ENCODE measurements around the gene ELF2. TPM values are rescaled to one million over a fixed set of nuclear protein-coding genes. Genes with fewer than 3 reads are reported as not detected.
"Not testable (repeated sequence)": the region's sequence is repeated elsewhere in the genome, so short reads cannot be mapped to it uniquely, and the experiment has no call there.

The ELF2 gene
- total RNA-seq, 2 experiments from 2014 or later, result 43.9 to 48.2 TPM

DNA sequence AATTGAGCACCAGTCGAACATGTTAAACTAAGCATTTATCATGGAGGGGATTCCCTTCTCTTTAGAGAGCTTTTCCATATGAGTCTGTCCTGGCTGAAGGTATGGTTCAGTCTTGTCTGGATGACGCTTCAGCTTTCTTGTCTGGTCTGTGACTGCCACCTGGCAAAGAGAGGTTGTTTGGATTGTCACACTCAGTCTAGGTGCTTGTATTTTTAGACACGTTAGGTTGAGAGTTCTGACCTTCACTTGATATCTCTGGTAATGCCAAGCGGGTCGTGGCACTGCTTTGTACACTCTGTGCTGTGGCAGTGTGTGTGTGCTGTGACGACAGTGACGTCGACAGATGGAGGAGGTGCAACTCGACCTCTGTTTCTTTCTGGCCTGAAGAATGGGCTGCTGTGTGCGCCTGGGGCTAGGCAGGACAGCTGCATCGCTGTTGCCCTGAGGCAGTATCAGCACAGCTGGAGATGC is 148.8 kb downstream of the ELF2 start:
- Mint-ChIP-seq H3K4me3 (no peak overlapping the region), H3K9me3 (no peaks in the 10 kb centered on the region), H3K36me3 (peaks cover 2% of the 10 kb centered on the region), H3K27ac (no peak overlapping the region), H3K27me3 (no peaks in the 10 kb centered on the region), H3K4me1 (peaks cover 11% of the 10 kb centered on the region)
- DNase-seq (no peak), ATAC-seq (ENCODE audit: low read depth) (no peak)
- POLR2A ChIA-PET, result interaction anchor here (1.3 to 1.6 kb wide), 2 partner anchors 11 to 13 kb away, joined by 4 read pairs; partner anchors contain the start of gene NOCT

DNA sequence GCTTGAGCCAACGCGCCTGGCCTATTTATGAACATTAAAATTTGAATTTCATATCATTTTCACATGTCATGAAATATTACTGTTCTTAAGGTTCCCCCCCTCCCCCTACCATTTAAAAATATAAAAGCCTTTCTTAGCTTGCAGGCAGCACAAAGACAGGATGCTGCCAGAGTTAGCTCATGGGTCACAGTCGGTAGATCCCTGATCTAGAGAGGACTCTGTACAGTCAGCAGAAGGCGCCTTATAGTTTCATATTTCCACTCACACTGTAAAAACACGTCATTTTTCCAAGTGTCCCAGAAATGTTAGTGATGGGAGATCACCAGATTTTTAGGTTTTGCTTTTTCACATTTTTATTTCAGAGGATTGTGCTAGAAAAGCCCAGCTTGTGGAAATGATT is 149.2 kb downstream of the ELF2 start:
- H3K9me3 Mint-ChIP-seq, result no peaks in the 10 kb centered on the region
- no peak overlapping the region for H3K27ac Mint-ChIP-seq
- no peaks in the 10 kb centered on the region for H3K27me3 Mint-ChIP-seq
- peaks cover 2% of the 10 kb centered on the region for H3K36me3 Mint-ChIP-seq
- H3K4me3 Mint-ChIP-seq, result no peak overlapping the region
- POLR2A ChIA-PET, result interaction anchor here (1.0 to 1.6 kb wide), 3 partner anchors 11 to 150 kb away, joined by 3 to 4 read pairs (median 4); partner anchors contain the start of genes ELF2 and NOCT
- ATAC-seq (ENCODE audit: low read depth) (no peak), DNase-seq (no peak)
- peaks cover 11% of the 10 kb centered on the region for H3K4me1 Mint-ChIP-seq

DNA sequence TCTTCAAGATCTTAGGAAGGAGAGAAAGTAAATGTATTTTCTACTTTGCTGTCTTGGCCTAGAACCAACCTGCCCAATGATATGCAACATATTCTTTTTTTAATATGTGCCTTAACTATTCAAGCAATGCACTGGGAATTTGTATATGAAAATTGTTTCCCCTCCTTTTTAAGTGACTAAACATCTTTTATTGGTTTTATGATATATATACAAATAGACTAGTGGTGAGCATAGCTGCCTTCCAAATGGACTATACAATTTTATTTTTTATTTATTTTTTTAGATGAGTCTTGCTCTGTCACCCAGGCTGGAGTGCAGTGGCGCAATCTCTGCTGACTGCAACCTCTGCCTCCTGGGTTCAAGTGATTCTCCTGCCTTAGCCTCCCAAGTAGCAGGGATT is 151.2 kb downstream of the ELF2 start:
- POLR2A ChIA-PET, result no interaction called here
- no peaks in the 10 kb centered on the region for H3K9me3 Mint-ChIP-seq
- no peak for ATAC-seq (ENCODE audit: low read depth)
- H3K27ac Mint-ChIP-seq, result no peak overlapping the region
- no peaks in the 10 kb centered on the region for H3K27me3 Mint-ChIP-seq
- H3K36me3 Mint-ChIP-seq, result peaks cover 2% of the 10 kb centered on the region
- DNase-seq, result no peak
- no peak overlapping the region for H3K4me3 Mint-ChIP-seq
- H3K4me1 Mint-ChIP-seq, result peaks cover 8% of the 10 kb centered on the region

DNA sequence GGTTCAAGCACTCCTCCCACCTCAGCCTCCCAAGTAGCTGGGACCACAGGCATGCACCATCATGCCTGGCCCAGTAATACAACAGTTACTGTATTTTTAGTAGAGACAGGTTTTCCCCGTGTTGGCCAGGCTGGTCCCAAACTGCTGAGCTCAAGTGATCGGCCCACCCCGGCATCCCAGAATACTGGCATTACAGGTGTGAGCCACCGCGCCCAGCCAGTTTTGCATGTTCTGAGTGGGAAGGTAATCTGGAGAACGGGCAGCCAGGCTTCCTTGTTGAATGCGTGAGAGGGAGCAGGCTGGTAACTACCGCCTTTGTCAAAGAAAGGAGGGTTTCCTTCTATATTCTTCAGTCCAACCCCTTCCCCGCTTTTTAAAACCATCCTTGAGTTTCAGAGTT is 152.3 kb downstream of the ELF2 start:
- Mint-ChIP-seq H3K4me1 (peaks cover 6% of the 10 kb centered on the region), H3K27ac (no peak overlapping the region), H3K9me3 (no peaks in the 10 kb centered on the region), H3K27me3 (no peaks in the 10 kb centered on the region), H3K36me3 (peaks cover 5% of the 10 kb centered on the region), H3K4me3 (no peak overlapping the region)
- DNase-seq (no peak), ATAC-seq (ENCODE audit: low read depth) (no peak)
- POLR2A ChIA-PET, result interaction anchor here (1.1 kb wide), 1 partner anchor 10 kb away, joined by 3 read pairs; no protein-coding TSS in a partner anchor

DNA sequence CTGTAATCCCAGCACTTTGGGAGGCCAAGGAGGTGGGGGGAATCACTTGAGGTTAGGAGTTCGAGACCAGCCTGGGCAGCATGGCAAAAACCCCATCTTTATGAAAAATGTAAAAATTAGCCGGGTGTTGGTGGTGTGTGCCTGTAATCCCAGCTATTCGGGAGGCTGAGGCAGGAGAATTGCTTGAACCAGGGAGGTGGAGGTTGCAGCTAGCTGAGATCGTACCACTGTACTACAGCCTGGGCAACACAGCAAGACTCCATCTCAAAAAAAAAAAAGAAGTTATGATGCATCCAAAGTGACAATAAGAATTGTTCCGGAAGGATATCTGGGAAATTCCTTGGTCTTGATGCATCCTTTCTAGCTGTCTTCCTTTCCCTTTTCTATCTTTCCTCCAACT is 154.2 kb downstream of the ELF2 start:
- Mint-ChIP-seq H3K4me1 (peaks cover 13% of the 10 kb centered on the region), H3K27me3 (no peaks in the 10 kb centered on the region), H3K9me3 (no peaks in the 10 kb centered on the region), H3K4me3 (no peak overlapping the region), H3K36me3 (peaks cover 8% of the 10 kb centered on the region), H3K27ac (no peak overlapping the region)
- POLR2A ChIA-PET, result no interaction called here
- no peak for DNase-seq
- ATAC-seq (ENCODE audit: low read depth), result no peak

DNA sequence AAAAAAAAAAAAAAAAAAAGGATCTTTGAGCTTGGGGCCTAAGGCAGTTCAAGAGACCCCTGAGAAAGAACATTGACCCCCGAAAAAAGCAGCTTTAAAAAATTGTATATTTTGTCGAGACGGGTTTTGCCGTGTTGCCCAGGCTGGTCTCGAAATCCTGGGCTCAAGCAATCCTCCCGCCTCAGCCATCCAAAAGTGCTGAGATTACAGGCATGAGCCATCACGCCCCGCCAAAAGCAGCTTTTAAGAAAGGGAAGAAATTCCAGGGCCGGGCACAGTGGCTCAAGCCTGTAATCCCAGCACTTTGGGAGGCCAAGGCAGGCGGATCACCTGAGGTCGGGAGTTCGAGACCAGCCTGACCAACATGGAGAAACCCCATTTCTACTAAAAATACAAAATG is 155.9 kb downstream of the ELF2 start:
- H3K4me3 Mint-ChIP-seq; H3K36me3 Mint-ChIP-seq; ATAC-seq (ENCODE audit: low read depth); H3K9me3 Mint-ChIP-seq; DNase-seq; POLR2A ChIA-PET; H3K27ac Mint-ChIP-seq; H3K27me3 Mint-ChIP-seq: not testable (repeated sequence)
- H3K4me1 Mint-ChIP-seq, result peaks cover 15% of the 10 kb centered on the region

DNA sequence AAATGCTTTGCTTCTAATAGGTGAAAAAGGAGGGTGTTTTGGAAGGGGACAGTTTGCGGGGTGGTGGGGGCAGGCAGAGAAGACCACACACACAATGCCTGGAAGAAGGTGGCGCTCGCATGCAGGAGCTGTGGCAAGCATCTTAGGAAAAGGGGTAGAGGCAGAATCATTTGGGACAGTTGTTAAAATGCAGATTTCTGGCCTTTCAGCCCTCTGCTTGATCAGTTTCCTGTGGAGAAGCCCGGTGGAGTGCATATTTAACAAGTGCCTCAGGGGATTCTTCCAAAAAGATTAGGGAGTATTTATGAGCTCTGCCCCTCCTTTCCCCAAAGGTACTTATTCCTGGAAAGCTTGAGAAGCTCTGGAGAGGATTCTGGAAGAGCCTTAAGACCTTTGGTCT is 156.6 kb downstream of the ELF2 start:
- no peaks in the 10 kb centered on the region for H3K27me3 Mint-ChIP-seq
- peaks cover 15% of the 10 kb centered on the region for H3K4me1 Mint-ChIP-seq
- ATAC-seq (ENCODE audit: low read depth), result no peak
- no peak overlapping the region for H3K4me3 Mint-ChIP-seq
- POLR2A ChIA-PET, result no interaction called here
- peaks cover 8% of the 10 kb centered on the region for H3K36me3 Mint-ChIP-seq
- DNase-seq, result no peak
- no peak overlapping the region for H3K27ac Mint-ChIP-seq
- no peaks in the 10 kb centered on the region for H3K9me3 Mint-ChIP-seq

DNA sequence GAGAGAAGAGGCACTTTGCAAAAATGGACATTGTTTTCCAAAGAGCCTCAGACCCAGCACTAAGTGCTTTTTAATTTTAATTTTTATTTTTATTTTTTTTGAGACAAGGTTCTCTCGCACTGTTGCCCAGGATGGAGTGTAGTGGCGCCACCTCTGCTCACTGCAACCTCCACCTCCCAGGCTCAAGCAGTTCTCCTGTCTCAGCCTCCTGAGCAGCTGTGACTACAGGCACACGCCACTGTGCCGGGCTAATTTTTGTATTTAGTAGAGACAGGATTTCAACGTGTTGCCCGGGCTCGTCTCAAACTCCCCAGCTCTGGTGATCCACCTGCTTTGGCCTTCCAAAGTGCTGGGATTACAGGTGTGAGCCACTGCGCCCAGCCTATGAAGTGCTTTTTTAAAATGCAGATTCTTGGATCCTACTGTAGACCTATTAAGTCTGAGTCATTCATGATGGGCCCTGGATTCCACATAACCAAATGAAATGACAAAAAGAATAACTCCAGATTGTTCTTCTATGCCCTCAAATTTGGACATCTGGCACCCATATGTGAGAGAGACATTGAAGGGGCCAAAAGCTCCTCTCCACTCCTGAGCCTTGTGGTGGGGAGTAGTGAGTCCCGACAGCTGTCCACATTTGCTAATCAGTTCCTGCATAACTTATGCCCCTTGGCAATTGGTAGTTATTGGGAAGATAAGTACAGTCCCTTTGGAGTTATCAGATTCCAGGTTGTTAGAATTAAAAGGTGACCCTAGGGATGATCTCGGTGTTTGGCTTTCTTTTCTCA is 157.9 kb downstream of the ELF2 start:
- H3K36me3 Mint-ChIP-seq, result peaks cover 6% of the 10 kb centered on the region
- H3K27me3 Mint-ChIP-seq, result no peaks in the 10 kb centered on the region
- H3K27ac Mint-ChIP-seq, result no peak overlapping the region
- H3K4me3 Mint-ChIP-seq, result no peak overlapping the region
- DNase-seq (no peak), ATAC-seq (ENCODE audit: low read depth) (no peak)
- no peaks in the 10 kb centered on the region for H3K9me3 Mint-ChIP-seq
- POLR2A ChIA-PET, result interaction anchor here (0.6 kb wide), 1 partner anchor 30 kb away, joined by 5 read pairs; no protein-coding TSS in a partner anchor
- peaks cover 18% of the 10 kb centered on the region for H3K4me1 Mint-ChIP-seq

DNA sequence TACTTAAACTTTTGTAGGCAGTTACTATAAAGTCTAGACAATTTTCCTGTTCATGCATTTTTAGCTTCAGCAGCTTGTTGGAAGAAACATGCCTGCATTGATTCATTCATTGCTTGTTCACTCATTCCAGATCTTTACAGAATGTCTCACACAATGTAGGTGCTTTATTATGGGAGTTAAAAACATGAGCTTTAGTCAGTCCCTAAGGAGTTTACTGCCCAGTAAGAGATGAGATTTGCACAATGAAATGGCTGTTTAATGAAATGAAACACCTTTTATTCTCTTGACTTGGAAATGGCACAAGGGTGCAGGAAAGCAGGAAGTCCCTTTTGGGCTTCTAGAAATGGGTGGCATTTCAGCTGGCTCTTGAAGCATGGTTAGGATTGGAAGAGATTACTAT is 158.5 kb downstream of the ELF2 start:
- Mint-ChIP-seq H3K36me3 (peaks cover 6% of the 10 kb centered on the region), H3K4me1 (peaks cover 18% of the 10 kb centered on the region), H3K27me3 (no peaks in the 10 kb centered on the region), H3K9me3 (no peaks in the 10 kb centered on the region), H3K27ac (no peak overlapping the region), H3K4me3 (peak overlapping the region; percentile 7)
- DNase-seq, result no peak
- POLR2A ChIA-PET, result interaction anchor here (0.6 kb wide), 1 partner anchor 31 kb away, joined by 5 read pairs; no protein-coding TSS in a partner anchor
- no peak for ATAC-seq (ENCODE audit: low read depth)

DNA sequence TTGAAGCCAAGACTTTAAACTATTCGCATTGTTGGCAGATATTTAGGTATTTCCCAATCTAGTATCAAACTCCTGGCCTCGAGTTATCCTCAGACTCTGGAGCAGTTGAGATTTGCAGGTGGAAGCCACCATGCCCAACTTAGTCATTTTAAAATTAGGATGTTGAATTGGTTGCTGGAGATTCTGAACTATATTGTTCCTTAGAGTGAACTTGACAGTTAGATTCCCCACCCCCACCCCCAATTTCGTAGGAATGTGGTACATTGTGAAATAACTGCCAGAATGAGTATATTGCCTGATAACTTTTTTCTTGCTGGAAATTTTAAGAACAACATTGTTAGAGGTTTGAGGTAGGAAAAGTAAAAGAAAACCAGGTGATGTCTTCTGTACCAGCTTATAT is 159.2 kb downstream of the ELF2 start:
- no peak overlapping the region for H3K27ac Mint-ChIP-seq
- POLR2A ChIA-PET, result no interaction called here

DNA sequence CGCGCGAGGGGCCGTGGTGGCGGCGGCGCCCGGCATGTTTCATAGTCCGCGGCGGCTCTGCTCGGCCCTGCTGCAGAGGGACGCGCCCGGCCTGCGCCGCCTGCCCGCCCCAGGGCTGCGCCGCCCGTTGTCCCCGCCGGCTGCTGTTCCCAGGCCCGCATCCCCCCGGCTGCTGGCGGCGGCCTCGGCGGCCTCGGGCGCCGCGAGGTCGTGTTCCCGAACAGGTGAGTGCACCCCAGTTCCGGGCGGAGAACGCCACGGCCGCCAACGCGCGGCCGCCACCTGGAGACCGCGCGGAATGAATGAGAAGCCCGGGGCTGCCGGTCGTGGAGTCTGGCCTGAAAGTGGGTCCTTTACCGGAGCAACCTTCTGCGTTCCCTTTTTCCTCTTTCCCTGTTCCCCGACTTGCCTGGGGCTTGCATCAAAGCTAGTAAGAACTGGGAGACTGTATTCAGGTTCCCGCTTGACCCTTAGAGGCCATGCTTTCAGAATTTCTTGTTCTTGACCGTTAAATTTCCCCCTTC is 161.0 kb downstream of the ELF2 start:
- peaks cover 17% of the 10 kb centered on the region for H3K4me1 Mint-ChIP-seq
- H3K36me3 Mint-ChIP-seq, result peaks cover 6% of the 10 kb centered on the region
- peak overlapping the region; percentile 91 for H3K4me3 Mint-ChIP-seq
- POLR2A ChIA-PET, result interaction anchor here (0.7 to 2.5 kb wide), 7 partner anchors 11 to 437 kb away, joined by 3 to 11 read pairs (median 4); partner anchors contain the start of gene ELF2
- peak; percentile 43 for ATAC-seq (ENCODE audit: low read depth)
- no peaks in the 10 kb centered on the region for H3K9me3 Mint-ChIP-seq
- H3K27ac Mint-ChIP-seq, result peak overlapping the region; percentile 87
- no peak for DNase-seq
- H3K27me3 Mint-ChIP-seq, result no peaks in the 10 kb centered on the region

More for the DNA sequence above, 159.2 kb downstream of the ELF2 start:
- peaks cover 6% of the 10 kb centered on the region for H3K36me3 Mint-ChIP-seq
- peak overlapping the region; percentile 13 for H3K4me3 Mint-ChIP-seq
- ATAC-seq (ENCODE audit: low read depth), result no peak
- no peaks in the 10 kb centered on the region for H3K9me3 Mint-ChIP-seq
- no peaks in the 10 kb centered on the region for H3K27me3 Mint-ChIP-seq
- no peak for DNase-seq
- peaks cover 18% of the 10 kb centered on the region for H3K4me1 Mint-ChIP-seq

DNA sequence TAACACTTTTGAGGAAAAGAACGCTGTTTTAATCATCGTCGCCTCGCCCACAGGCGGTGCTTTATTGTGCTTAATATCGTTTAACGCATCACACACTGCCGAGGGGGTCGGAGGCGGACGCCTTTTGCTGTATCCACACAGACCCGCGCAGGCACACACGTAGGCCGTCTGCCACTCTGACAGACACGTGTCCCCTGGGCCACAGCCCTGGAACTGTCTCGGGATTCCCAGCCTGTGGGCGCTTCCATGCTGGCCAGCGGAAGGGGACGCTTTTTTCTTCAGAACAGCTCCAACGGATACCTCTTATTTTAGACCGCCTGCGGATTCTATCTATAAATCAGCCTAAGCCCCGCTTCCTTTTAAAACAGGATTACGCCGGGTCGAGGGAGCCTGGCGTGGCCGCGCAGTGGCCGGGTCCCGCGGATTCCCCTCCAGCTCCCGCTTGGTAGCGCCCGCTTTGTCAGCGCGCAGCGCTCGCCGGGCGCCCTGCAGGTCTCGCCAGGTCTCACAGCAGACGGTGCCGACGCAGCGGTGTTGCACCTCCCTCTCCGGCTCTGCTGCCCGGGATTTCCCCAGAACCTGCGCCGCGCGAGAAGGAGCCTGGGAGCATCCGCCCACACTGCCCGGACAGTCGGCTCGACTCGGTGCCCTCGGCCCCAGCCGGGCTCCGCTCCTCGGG is 161.6 kb downstream of the ELF2 start, which contains the start of gene NOCT:
Gene NOCT, plus strand, starts transcription at position 513 of the 679 bp plus-strand sequence. CDS start 201 bp downstream, outside the sequence.
- H3K4me3 Mint-ChIP-seq, result peak within 1 kb of the TSS; percentile 91
- no peaks in the 10 kb centered on the region for H3K9me3 Mint-ChIP-seq
- POLR2A ChIA-PET, result interaction anchor here (0.6 to 2.5 kb wide), 9 partner anchors 9 to 542 kb away, joined by 3 to 11 read pairs (median 4); partner anchors contain the start of gene ELF2
- peak within 1 kb of the TSS; percentile 87 for H3K27ac Mint-ChIP-seq
- peaks cover 17% of the 10 kb centered on the region for H3K4me1 Mint-ChIP-seq
- peaks cover 6% of the 10 kb centered on the region for H3K36me3 Mint-ChIP-seq
- H3K27me3 Mint-ChIP-seq, result no peaks in the 10 kb centered on the region
- DNase-seq (peak; percentile 90), ATAC-seq (ENCODE audit: low read depth) (peak; percentile 97)
